Measurements from ENCODE around the gene RLBP1. TPM values are rescaled to one million over a fixed set of nuclear protein-coding genes. Genes with fewer than 3 reads are reported as not detected.

RLBP1 gene
- total RNA-seq, 2 donors from 2014 or later: not detected

DNA sequence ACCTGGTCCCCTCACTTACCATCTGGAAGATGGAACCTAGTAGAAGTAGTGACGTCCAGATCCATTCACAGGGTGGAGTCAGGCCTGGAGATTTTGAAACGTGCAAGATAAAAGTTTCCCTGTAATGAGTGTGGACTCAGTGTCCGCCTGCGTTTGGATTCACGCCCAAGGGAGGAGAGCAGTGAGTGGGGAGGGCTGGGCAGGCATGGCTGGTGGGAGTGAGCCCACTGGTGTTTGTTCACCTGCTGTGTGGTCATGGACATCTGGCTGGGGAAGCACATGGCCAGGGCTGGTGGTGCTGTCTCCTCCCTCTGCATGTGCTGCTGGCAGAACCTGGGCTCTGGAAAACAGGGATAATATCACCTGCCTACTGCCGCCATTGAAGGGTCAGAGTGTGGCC, 37.0 kb downstream of the RLBP1 start:
- peak overlapping the region; percentile 21 for H3K27ac Mint-ChIP-seq
- H3K36me3 Mint-ChIP-seq (ENCODE audit: low read depth): peaks cover 2% of the 10 kb centered on the region
- no peaks in the 10 kb centered on the region for H3K27me3 Mint-ChIP-seq
- ATAC-seq (no peak), DNase-seq (no peak)
- no peak overlapping the region for H3K4me3 Mint-ChIP-seq
- peaks cover 2% of the 10 kb centered on the region for H3K4me1 Mint-ChIP-seq
- H3K9me3 ChIP-seq (ENCODE audit: control insufficient read depth, low read length, poor library complexity, severe bottlenecking): no peaks in the 10 kb centered on the region

DNA sequence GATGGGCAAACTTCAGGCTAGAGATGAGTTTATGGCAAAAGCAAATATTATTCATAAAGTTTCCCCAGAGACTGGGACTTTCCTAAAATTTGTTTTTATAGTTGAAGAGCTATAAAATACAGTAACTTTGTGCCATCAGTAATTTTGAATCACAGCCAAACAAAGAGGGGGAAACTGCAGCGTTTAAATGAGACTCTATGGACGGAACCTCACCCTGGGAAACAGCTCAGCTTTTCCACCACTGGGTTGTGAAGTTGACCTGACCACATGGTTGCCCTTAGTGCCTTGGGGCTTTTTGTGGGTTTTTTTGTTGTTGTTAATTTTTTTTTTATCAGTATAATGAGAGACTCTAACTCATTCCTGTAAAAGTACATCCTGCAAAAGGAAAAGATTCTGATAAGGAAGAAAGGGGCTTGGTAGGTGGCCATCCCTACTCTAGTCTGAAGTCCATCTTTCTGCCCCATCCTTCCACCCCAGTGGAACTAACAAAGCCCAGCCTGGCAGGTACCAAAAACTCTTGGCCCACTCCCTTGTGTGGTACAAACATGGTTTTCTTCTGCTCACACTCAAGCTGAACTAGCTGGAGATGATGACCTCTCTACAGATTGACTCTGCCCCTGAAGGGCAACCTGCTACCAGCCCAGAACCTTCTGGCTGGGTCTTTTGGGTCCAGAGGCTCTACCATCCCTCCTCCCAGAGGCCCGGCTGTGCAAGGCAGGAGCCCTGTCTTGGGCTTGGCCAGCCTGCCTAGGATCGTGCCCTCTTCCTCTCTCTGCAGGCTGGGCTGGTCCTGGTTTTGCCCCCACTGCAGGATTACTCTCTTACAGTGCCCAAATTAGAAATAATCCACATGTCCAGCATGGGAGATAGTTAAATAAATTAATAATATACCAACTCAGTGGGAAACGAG, 41.2 kb downstream of the RLBP1 start:
- Mint-ChIP-seq H3K36me3 (ENCODE audit: low read depth) (peaks cover 3% of the 10 kb centered on the region), H3K27me3 (no peaks in the 10 kb centered on the region), H3K27ac (peak overlapping the region; percentile 45), H3K4me3 (no peak overlapping the region), H3K4me1 (peaks cover 10% of the 10 kb centered on the region)
- DNase-seq (no peak), ATAC-seq (no peak)
- H3K9me3 ChIP-seq (ENCODE audit: control insufficient read depth, low read length, poor library complexity, severe bottlenecking): no peaks in the 10 kb centered on the region

DNA sequence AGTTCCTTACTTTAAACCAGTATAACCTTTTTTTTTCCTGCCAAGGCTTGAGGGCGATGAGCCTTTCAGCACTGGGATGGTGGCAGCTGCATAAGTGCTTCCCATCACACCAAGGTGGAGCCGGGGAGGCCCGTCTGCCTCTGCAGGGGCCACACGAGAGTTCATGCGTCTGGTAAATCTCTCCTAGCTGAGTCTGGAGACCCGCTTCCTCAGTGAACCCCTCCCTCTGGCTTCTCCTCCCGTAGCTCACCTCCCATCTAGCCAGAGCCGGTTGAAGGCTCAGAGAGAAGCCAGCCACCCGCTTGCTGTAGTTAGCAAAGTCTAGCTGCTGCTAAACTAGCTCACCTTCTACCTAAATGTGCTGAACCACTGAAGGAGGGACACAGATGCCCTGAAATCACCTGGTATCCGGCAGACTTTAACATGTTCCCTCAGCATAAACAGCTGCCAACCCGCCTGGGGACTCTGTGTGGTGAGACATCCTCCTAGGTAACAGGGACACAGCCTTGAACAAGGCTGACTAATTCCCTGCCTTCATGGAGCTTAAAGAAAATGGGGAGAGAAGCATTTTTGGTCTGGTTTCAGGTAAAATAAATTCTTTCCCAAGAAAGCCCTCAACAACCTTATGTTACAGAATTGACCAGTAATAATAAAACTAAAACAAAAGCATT, 42.9 kb downstream of the RLBP1 start:
- no peak overlapping the region for H3K4me3 Mint-ChIP-seq
- peaks cover 10% of the 10 kb centered on the region for H3K4me1 Mint-ChIP-seq
- H3K27ac Mint-ChIP-seq: no peak overlapping the region
- DNase-seq (no peak), ATAC-seq (no peak)
- H3K27me3 Mint-ChIP-seq: no peaks in the 10 kb centered on the region
- no peaks in the 10 kb centered on the region for H3K9me3 ChIP-seq (ENCODE audit: control insufficient read depth, low read length, poor library complexity, severe bottlenecking)
- peaks cover 3% of the 10 kb centered on the region for H3K36me3 Mint-ChIP-seq (ENCODE audit: low read depth)

DNA sequence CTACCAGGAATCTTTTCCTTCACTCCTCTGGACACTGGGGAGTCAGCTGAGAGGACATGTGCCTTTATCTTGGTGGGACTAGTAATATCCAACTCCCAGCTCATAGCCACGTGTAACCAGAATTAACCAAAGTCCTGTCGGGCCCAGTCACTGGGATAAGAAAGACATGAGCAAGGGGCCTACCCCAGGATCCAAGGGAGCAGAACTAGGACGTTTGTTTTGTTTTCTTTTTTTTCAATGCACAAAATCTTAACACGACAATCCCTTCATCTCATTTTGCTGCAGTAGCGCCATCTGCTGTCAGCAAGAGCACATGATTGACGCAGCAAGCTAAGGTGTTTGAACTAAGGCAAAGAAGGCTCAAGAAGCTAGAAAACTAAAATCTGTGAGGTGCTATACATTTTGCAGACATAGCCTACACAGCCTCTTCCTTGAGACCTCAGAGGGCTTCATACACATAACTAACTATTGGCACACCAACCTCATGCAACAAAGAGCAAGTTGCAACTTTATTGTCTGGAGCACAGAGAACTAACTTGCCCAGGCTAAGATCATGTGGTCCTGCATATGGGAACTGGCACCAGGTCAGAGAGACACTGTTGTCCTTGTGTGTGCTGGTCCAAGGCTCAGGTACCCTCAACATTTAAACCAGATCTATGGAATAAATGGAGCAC, 43.6 kb downstream of the RLBP1 start:
- H3K9me3 ChIP-seq (ENCODE audit: control insufficient read depth, low read length, poor library complexity, severe bottlenecking): no peaks in the 10 kb centered on the region
- Mint-ChIP-seq H3K36me3 (ENCODE audit: low read depth) (peaks cover 3% of the 10 kb centered on the region), H3K4me1 (peaks cover 10% of the 10 kb centered on the region), H3K27me3 (no peaks in the 10 kb centered on the region), H3K27ac (no peak overlapping the region), H3K4me3 (no peak overlapping the region)
- DNase-seq (peak; percentile 23 to 38 (median 36)), ATAC-seq (peak; percentile 61)

DNA sequence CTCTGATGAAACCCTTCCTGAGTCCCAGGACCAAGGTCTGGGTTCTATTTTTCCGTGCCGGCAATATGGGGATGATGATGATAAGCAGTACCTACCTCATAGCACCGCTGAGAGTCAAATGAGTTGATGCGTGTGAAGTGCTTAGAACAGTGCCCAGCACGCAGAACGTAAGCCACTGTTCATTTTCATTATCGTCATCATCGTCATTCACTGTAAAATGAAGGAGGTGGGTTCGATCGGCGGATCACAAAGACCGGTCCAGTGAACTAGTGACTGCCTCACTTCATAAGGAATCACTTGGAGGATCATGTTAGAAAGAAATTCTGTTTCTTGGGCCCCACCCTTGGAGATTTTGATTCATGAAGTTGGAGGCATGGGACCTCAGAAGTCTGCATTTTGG, 44.3 kb downstream of the RLBP1 start:
- Mint-ChIP-seq H3K27ac (no peak overlapping the region), H3K27me3 (no peaks in the 10 kb centered on the region), H3K36me3 (ENCODE audit: low read depth) (peaks cover 3% of the 10 kb centered on the region), H3K4me3 (no peak overlapping the region), H3K4me1 (peaks cover 10% of the 10 kb centered on the region)
- DNase-seq (no peak), ATAC-seq (no peak)
- H3K9me3 ChIP-seq (ENCODE audit: control insufficient read depth, low read length, poor library complexity, severe bottlenecking): no peaks in the 10 kb centered on the region

DNA sequence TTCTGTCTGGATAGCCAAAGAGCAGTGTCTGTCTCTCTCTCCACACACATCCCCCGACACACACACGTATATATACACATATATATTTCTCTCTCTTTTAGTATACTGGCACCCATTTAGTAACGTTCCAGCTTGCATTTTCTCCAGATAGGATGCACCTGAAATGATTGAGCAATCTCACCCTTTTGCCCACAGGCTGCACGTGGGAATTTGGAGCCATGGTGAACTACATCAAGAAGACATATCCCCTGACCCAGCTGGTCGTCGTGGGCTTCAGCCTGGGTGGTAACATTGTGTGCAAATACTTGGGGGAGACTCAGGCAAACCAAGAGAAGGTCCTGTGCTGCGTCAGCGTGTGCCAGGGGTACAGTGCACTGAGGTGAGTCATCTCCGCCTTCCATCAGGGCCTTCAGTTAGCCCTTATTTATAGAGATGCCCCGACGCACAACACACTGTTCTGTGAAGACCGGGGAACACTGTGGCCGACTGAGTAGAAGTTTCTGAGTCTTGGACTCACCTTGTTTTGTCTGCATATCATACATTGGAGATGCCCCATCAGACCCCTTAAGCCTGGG, 45.7 kb downstream of the RLBP1 start:
- ATAC-seq (no peak), DNase-seq (no peak)
- H3K27me3 Mint-ChIP-seq: no peaks in the 10 kb centered on the region
- H3K36me3 Mint-ChIP-seq (ENCODE audit: low read depth): peaks cover 3% of the 10 kb centered on the region
- no peak overlapping the region for H3K4me3 Mint-ChIP-seq
- H3K27ac Mint-ChIP-seq: no peak overlapping the region
- H3K9me3 ChIP-seq (ENCODE audit: control insufficient read depth, low read length, poor library complexity, severe bottlenecking): no peaks in the 10 kb centered on the region
- H3K4me1 Mint-ChIP-seq: peaks cover 10% of the 10 kb centered on the region

DNA sequence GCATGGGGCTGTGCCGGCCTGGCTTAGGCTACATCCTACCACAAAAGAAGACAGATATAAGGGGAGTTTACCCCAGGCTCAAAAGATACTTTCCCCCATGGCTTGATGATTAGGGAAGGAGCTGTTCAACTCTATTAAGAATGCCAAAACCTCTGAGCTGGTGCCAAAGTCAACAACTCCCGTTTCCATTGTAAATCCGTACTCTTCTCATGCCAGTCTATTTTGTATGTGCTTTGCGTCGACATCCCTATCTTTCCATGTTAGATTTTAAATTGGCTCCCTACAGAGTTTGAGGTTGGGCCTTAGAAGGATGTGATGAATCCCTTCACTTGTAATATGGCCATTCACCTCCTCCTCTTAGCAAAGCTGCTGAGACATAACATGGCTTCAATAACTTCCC, 46.9 kb downstream of the RLBP1 start:
- peaks cover 3% of the 10 kb centered on the region for H3K36me3 Mint-ChIP-seq (ENCODE audit: low read depth)
- H3K27me3 Mint-ChIP-seq: no peaks in the 10 kb centered on the region
- ATAC-seq (no peak), DNase-seq (no peak)
- H3K4me3 Mint-ChIP-seq: no peak overlapping the region
- peaks cover 10% of the 10 kb centered on the region for H3K4me1 Mint-ChIP-seq
- H3K27ac Mint-ChIP-seq: peak overlapping the region; percentile 39
- no peaks in the 10 kb centered on the region for H3K9me3 ChIP-seq (ENCODE audit: control insufficient read depth, low read length, poor library complexity, severe bottlenecking)

DNA sequence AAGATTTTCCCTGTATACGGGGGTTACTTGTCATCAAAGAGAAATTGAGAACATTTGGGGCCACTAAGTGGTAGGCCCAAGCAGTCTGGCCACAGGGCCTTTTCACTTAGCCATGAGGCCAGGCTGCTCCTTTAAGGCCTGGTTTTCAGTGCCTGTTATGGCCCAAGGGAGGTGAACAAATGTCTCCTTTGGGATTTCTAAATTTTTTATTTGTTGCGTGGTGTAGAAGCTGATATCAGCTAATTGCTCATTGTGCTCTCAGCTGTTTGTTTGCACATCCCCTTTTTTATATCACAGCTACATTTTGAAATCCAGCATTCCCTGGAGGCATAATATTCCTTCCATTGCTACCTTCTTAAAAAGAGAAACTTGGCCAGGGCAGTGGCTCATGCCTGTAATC, 48.5 kb downstream of the RLBP1 start:
- Mint-ChIP-seq H3K4me3 (no peak overlapping the region), H3K27ac (peak overlapping the region; percentile 39), H3K4me1 (peaks cover 8% of the 10 kb centered on the region), H3K36me3 (ENCODE audit: low read depth) (peaks cover 3% of the 10 kb centered on the region), H3K27me3 (no peaks in the 10 kb centered on the region)
- no peak for DNase-seq
- no peak for ATAC-seq
- H3K9me3 ChIP-seq (ENCODE audit: control insufficient read depth, low read length, poor library complexity, severe bottlenecking): no peaks in the 10 kb centered on the region

DNA sequence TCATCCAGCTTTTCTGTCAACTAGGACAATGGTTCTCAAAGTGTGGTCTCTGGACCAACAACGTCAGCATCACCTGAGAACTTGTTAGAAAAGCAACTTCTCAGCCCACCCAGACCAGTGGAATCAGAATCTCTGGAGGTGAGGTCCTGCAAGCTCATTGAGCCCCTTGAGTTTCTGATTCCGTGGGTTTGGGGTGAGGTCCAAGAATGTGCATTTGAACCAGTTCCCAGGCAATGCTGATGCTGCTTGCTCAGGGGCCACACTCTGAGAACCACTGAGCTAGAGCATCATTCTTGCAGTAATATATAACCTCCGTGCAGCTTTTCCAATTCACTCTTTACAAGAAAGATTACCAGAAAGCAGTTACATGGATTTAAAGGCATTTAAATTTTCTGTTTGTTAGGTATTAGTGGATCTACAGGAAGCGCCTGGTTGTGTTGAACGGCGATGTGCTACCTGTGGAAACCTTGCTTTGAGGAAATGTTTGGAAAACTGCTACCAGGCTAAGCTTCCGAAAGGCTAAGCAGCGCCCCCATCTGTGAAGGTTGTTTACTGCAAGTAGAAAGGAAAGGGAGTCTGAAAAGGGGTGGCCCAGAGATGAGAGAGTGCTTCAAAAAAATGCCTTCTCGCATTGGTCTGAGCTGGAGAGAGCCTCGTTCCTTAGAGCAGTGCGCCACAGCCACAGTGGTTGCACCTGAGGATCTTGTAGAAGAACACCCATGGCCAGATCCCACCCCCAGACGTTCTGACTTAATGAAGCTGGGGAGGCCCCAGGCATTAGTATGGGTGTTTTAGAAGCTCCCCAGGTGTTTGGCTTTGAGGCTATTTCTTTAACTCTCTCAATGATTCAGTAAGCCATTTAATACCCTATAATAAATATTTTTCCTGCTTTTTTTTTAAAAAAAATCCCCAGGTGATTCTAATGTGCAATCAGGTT, 50.0 kb downstream of the RLBP1 start:
- no peaks in the 10 kb centered on the region for H3K27me3 Mint-ChIP-seq
- no peak overlapping the region for H3K4me3 Mint-ChIP-seq
- ATAC-seq: peak; percentile 40
- peaks cover 3% of the 10 kb centered on the region for H3K36me3 Mint-ChIP-seq (ENCODE audit: low read depth)
- no peaks in the 10 kb centered on the region for H3K9me3 ChIP-seq (ENCODE audit: control insufficient read depth, low read length, poor library complexity, severe bottlenecking)
- peak in 1 of 3 donors; percentile 32 for DNase-seq
- H3K4me1 Mint-ChIP-seq: peaks cover 5% of the 10 kb centered on the region
- H3K27ac Mint-ChIP-seq: no peak overlapping the region

DNA sequence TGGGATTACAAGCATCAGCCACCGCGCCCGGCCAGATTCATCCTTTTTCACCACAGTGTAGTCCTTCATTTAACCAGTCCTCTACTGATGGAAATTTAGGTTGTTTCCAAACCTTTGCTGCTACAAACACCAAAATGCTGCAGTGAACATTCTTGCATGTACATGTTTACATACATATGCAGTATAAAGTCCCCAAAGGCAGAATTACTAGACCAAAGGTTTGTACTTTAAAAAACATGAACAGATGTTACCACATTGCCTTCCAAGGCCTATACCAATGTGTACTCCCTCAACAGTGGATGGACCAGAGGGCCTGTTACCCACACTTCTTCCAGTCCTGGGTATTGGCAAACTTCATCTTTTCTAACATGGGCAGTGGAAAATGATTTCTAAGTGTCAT, 51.0 kb downstream of the RLBP1 start:
- H3K9me3 ChIP-seq (ENCODE audit: control insufficient read depth, low read length, poor library complexity, severe bottlenecking): no peaks in the 10 kb centered on the region
- H3K27ac Mint-ChIP-seq: no peak overlapping the region
- ATAC-seq (no peak), DNase-seq (no peak)
- H3K27me3 Mint-ChIP-seq: no peaks in the 10 kb centered on the region
- H3K36me3 Mint-ChIP-seq (ENCODE audit: low read depth): peaks cover 2% of the 10 kb centered on the region
- no peak overlapping the region for H3K4me3 Mint-ChIP-seq
- H3K4me1 Mint-ChIP-seq: peaks cover 4% of the 10 kb centered on the region

DNA sequence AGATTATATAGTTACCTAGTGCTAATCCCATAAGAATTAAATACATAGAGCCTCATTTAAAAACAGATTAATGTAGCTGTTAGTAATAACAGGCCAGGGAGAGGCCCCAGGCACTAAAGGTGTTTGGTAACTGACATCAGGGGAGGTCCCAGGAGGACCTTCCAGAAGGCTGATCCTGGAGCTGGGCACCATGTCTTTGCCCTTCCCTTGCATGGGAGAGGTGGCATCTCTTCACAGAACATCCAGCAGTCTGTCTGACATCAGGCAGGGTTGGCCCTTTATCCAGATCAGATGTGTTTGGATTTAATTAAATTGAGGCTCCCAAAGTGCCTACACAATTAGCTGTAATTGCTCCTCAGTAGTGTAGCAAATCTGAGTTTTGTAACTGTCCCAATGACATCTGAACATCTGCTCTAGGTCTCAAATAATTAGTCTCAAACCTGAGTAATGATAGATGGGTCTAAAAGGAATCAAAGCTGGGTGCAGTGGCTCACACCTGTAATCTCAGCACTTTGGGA, 53.0 kb downstream of the RLBP1 start:
- peaks cover 4% of the 10 kb centered on the region for H3K4me1 Mint-ChIP-seq
- H3K36me3 Mint-ChIP-seq (ENCODE audit: low read depth): peaks cover 2% of the 10 kb centered on the region
- no peak overlapping the region for H3K27ac Mint-ChIP-seq
- H3K27me3 Mint-ChIP-seq: no peaks in the 10 kb centered on the region
- H3K4me3 Mint-ChIP-seq: no peak overlapping the region
- no peak for ATAC-seq
- H3K9me3 ChIP-seq (ENCODE audit: control insufficient read depth, low read length, poor library complexity, severe bottlenecking): no peaks in the 10 kb centered on the region
- DNase-seq: no peak

Measured in T-helper 17 cell (primary cell).